Measurements from ENCODE around the gene DLG2.

Gene DLG2

DNA sequence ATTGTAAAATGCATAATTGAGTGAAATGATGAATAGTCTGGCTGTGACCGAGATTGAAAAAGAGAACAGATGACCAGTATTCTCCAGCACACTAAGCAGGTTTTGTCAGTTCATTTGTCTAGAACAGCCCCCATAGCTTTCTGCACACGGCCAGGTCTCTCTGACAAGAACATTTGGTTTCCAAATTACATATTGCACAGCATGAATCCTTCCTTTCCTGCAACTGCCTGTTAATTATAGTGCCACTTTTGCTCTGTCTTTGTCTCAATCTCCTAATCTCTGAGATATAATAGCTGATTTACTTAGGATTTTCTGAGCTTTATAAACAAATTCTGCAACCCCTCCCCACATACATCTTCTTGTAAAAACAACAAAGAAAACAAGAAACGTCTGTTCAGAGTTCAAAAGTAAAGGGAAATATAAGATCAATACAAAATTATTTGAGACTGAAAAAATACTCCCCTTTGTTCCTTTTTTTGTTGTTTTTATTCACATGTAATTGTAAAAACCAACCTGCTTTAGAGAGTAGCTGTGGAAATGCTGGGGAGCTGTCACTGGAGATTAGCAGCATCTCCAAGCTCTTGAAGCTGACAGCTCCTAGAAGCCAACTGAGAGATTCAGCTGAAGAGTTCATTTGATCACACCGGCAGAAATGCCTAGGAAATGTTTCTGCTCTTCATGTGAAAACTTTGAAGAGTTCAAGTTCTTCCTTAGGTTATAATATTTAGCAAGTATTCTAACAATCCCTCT lies 998.1 kb downstream of the DLG2 start:
- Histone ChIP-seq H3K27me3 (ENCODE audit: insufficient read depth, low read length) (no peaks in the 10 kb centered on the region), H3K4me1 (ENCODE audit: insufficient read depth, low read length, severe bottlenecking) (no peaks in the 10 kb centered on the region), H3K36me3 (ENCODE audit: insufficient read depth, low read length) (no peaks in the 10 kb centered on the region), H4K20me1 (ENCODE audit: insufficient read depth, low read length) (no peaks in the 10 kb centered on the region), H3K27ac (ENCODE audit: low read depth, low read length, poor library complexity, severe bottlenecking) (no peak overlapping the region), H3K4me2 (ENCODE audit: low read length) (no peak overlapping the region), H3F3A (ENCODE audit: insufficient read depth, low read length) (no peaks in the 10 kb centered on the region), H3K9me2 (ENCODE audit: low read depth, low read length) (no peaks in the 10 kb centered on the region), H3K9me3 (ENCODE audit: low read length) (no peaks in the 10 kb centered on the region), H3K79me2 (ENCODE audit: insufficient read depth, low read length) (no peaks in the 10 kb centered on the region), H3K4me3 (ENCODE audit: low read depth, low read length, poor library complexity, severe bottlenecking) (no peak overlapping the region), H2AFZ (ENCODE audit: low read length) (no peak overlapping the region), H3K9ac (ENCODE audit: low read length) (no peak overlapping the region)
- TF ChIP-seq, protein P1, sequence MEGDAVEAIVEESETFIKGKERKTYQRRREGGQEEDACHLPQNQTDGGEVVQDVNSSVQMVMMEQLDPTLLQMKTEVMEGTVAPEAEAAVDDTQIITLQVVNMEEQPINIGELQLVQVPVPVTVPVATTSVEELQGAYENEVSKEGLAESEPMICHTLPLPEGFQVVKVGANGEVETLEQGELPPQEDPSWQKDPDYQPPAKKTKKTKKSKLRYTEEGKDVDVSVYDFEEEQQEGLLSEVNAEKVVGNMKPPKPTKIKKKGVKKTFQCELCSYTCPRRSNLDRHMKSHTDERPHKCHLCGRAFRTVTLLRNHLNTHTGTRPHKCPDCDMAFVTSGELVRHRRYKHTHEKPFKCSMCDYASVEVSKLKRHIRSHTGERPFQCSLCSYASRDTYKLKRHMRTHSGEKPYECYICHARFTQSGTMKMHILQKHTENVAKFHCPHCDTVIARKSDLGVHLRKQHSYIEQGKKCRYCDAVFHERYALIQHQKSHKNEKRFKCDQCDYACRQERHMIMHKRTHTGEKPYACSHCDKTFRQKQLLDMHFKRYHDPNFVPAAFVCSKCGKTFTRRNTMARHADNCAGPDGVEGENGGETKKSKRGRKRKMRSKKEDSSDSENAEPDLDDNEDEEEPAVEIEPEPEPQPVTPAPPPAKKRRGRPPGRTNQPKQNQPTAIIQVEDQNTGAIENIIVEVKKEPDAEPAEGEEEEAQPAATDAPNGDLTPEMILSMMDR (IDR thresholded peaks at IDR 0.05; ENCODE audit: low read length) = no peak
- no peak for TF ChIP-seq EZH2 (IDR thresholded peaks at IDR 0.05; ENCODE audit: borderline replicate concordance, low read length)

DNA sequence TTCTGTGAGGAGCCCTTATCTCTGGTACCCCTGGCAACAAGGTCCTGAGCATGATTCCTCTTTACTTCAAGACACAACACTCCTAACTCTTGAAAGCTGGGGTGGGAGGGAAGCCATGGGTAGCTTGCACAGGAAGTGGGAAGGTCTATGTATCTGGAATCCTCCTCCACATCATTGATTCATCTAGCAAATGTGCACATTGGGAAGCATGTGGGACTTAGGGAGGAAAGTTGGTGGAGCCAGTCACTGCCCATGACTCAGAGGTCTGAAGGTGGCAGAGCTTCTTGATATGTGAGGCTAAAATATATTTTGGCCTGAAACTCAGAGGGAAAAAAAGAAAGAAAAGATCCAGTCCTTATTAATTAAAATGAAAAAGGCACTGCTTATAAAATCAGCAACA lies 1000.9 kb downstream of the DLG2 start:
- no peak overlapping the region for H3K4me2 ChIP-seq (ENCODE audit: low read length)
- H4K20me1 ChIP-seq (ENCODE audit: insufficient read depth, low read length) = no peaks in the 10 kb centered on the region
- no peaks in the 10 kb centered on the region for H3K27me3 ChIP-seq (ENCODE audit: insufficient read depth, low read length)
- H3K9ac ChIP-seq (ENCODE audit: low read length) = no peak overlapping the region
- H2AFZ ChIP-seq (ENCODE audit: low read length) = no peak overlapping the region
- H3K79me2 ChIP-seq (ENCODE audit: insufficient read depth, low read length) = no peaks in the 10 kb centered on the region
- no peak for TF ChIP-seq EZH2 (IDR thresholded peaks at IDR 0.05; ENCODE audit: borderline replicate concordance, low read length)
- TF ChIP-seq, protein P1 (IDR thresholded peaks at IDR 0.05; ENCODE audit: low read length) = no peak
- no peaks in the 10 kb centered on the region for H3K9me2 ChIP-seq (ENCODE audit: low read depth, low read length)
- H3F3A ChIP-seq (ENCODE audit: insufficient read depth, low read length) = no peaks in the 10 kb centered on the region
- H3K9me3 ChIP-seq (ENCODE audit: low read length) = no peaks in the 10 kb centered on the region
- no peaks in the 10 kb centered on the region for H3K36me3 ChIP-seq (ENCODE audit: insufficient read depth, low read length)
- H3K4me1 ChIP-seq (ENCODE audit: insufficient read depth, low read length, severe bottlenecking) = no peaks in the 10 kb centered on the region
- no peak overlapping the region for H3K4me3 ChIP-seq (ENCODE audit: low read depth, low read length, poor library complexity, severe bottlenecking)
- no peak overlapping the region for H3K27ac ChIP-seq (ENCODE audit: low read depth, low read length, poor library complexity, severe bottlenecking)

- Histone ChIP-seq H3F3A (ENCODE audit: insufficient read depth, low read length) (no peaks in the 10 kb centered on the region), H3K27ac (ENCODE audit: low read depth, low read length, poor library complexity, severe bottlenecking) (no peak overlapping the region), H2AFZ (ENCODE audit: low read length) (no peak overlapping the region), H3K9ac (ENCODE audit: low read length) (no peak overlapping the region), H3K9me3 (ENCODE audit: low read length) (no peaks in the 10 kb centered on the region), H3K4me1 (ENCODE audit: insufficient read depth, low read length, severe bottlenecking) (no peaks in the 10 kb centered on the region), H3K27me3 (ENCODE audit: insufficient read depth, low read length) (no peaks in the 10 kb centered on the region), H4K20me1 (ENCODE audit: insufficient read depth, low read length) (no peaks in the 10 kb centered on the region), H3K4me2 (ENCODE audit: low read length) (no peak overlapping the region), H3K9me2 (ENCODE audit: low read depth, low read length) (no peaks in the 10 kb centered on the region), H3K4me3 (ENCODE audit: low read depth, low read length, poor library complexity, severe bottlenecking) (no peak overlapping the region), H3K79me2 (ENCODE audit: insufficient read depth, low read length) (no peaks in the 10 kb centered on the region), H3K36me3 (ENCODE audit: insufficient read depth, low read length) (no peaks in the 10 kb centered on the region)
- TF ChIP-seq EZH2 (IDR thresholded peaks at IDR 0.05; ENCODE audit: borderline replicate concordance, low read length) = no peak
- TF ChIP-seq, protein P1 (IDR thresholded peaks at IDR 0.05; ENCODE audit: low read length) = no peak
These were observed 1014.5 kb downstream of the DLG2 start for GRCh38 chr11:84612645-84613044.

Data from OCI-LY1 (cell line).